WTC11 (cell line): ENCODE data around the gene FAR2.

Experiments used
- CTCF ChIP-seq: fragments of 200-600 bp; IDR thresholded peaks from 2 replicates; pipeline ENCODE4 v1.8.0; 2022; ENCODE audit warnings: antibody characterized with exemption
- STAT6 ChIP-seq: sonication (generic); formaldehyde crosslinking; conservative IDR thresholded peaks from 2 replicates; pipeline ENCODE4 v1.8.1; 2023; ENCODE audit warnings: mild to moderate bottlenecking, low read depth, missing genetic modification reagents, moderate library complexity
- ZBTB21 ChIP-seq: sonication (generic); formaldehyde crosslinking; IDR thresholded peaks from 2 replicates; pipeline ENCODE4 v1.8.1; 2023; ENCODE audit warnings: mild to moderate bottlenecking, missing genetic modification reagents, borderline replicate concordance
- ZBTB43 ChIP-seq: sonication (generic); formaldehyde crosslinking; IDR thresholded peaks from 2 replicates; pipeline ENCODE4 v1.8.1; 2023; ENCODE audit warnings: mild to moderate bottlenecking, missing genetic modification reagents
- ZNF263 ChIP-seq: sonication (generic); formaldehyde crosslinking; IDR thresholded peaks from 2 replicates; pipeline ENCODE4 v1.8.1; 2022; ENCODE audit warnings: low read depth, mild to moderate bottlenecking, moderate library complexity, missing genetic modification reagents

GRCh38 chr12:29269706-29270408, 120.8 kb downstream of the FAR2 start:
- no peak for TF ChIP-seq ZNF263 (CRISPR knock-in tag)
- no peak for TF ChIP-seq CTCF
- TF ChIP-seq ZBTB43 (CRISPR knock-in tag): no peak
- TF ChIP-seq ZBTB21: no peak
- no peak for TF ChIP-seq STAT6
